Midbrain (tissue), 1 donor: ENCODE data around the gene ALX4.

Source experiments
- DNase-seq: peaks from one replicate; lab custom pipeline; 2025; lab: John Stamatoyannopoulos, UW

ALX4 gene

GRCh38 chr11:44309478-44310205, at the start of gene ALX4:
ALX4 (minus strand) TSS chr11:44310139; CDS start chr11:44310062, 77 bp downstream.
- DNase-seq: peak; percentile 4

GRCh38 chr11:44359162-44359561, 49.2 kb upstream of the ALX4 start:
- no peak for DNase-seq

GRCh38 chr11:44358713-44359112, 48.8 kb upstream of the ALX4 start:
- no peak for DNase-seq

GRCh38 chr11:44357711-44358110, 47.8 kb upstream of the ALX4 start:
- DNase-seq: no peak

GRCh38 chr11:44356351-44356750, 46.4 kb upstream of the ALX4 start:
- DNase-seq: no peak

- no peak for DNase-seq
Observed at GRCh38 chr11:44351898-44352498, 42.1 kb upstream of the ALX4 start.

GRCh38 chr11:44351006-44351660, 41.2 kb upstream of the ALX4 start:
- no peak for DNase-seq

GRCh38 chr11:44349328-44349727, 39.4 kb upstream of the ALX4 start:
- DNase-seq: no peak

GRCh38 chr11:44348721-44349120, 38.8 kb upstream of the ALX4 start:
- DNase-seq: no peak

GRCh38 chr11:44348114-44348513, 38.2 kb upstream of the ALX4 start:
- DNase-seq: no peak

- no peak for DNase-seq
Observed at GRCh38 chr11:44347538-44347937, 37.6 kb upstream of the ALX4 start.

GRCh38 chr11:44346983-44347382, 37.0 kb upstream of the ALX4 start:
- DNase-seq: no peak

GRCh38 chr11:44345781-44346180, 35.8 kb upstream of the ALX4 start:
- DNase-seq: no peak

GRCh38 chr11:44344921-44345320, 35.0 kb upstream of the ALX4 start:
- no peak for DNase-seq

GRCh38 chr11:44344423-44344820, 34.5 kb upstream of the ALX4 start:
- DNase-seq: no peak

GRCh38 chr11:44343778-44344422, 34.0 kb upstream of the ALX4 start:
- no peak for DNase-seq

GRCh38 chr11:44342616-44343015, 32.7 kb upstream of the ALX4 start:
- DNase-seq: no peak

GRCh38 chr11:44340656-44341055, 30.7 kb upstream of the ALX4 start:
- no peak for DNase-seq

GRCh38 chr11:44339530-44339883, 29.6 kb upstream of the ALX4 start:
- no peak for DNase-seq

GRCh38 chr11:44338698-44339529, 29.0 kb upstream of the ALX4 start:
- DNase-seq: no peak

- no peak for DNase-seq
Observed at GRCh38 chr11:44338026-44338425, 28.1 kb upstream of the ALX4 start.

- no peak for DNase-seq
Observed at GRCh38 chr11:44335919-44336318, 26.0 kb upstream of the ALX4 start.
